ENCODE measurements around the gene RNF13.
"Not testable (repeated sequence)": the region's sequence is repeated elsewhere in the genome, so short reads cannot be mapped to it uniquely, and the experiment has no call there.

The RNF13 gene

GRCh38 chr3:149833241-149833640 lies 20.2 kb downstream of the RNF13 start:
- Histone ChIP-seq H3K36me3 (ENCODE audit: control insufficient read depth in 1 of 2, insufficient read depth in 2 of 2, low read length in 2 of 2) (peaks cover 0 to 3% of the 10 kb centered on the region in 2 donors), H3K4me1 (ENCODE audit: control insufficient read depth in 1 of 2, insufficient read depth in 2 of 2, low read length in 2 of 2) (no peaks in the 10 kb centered on the region), H3K27ac (ENCODE audit: low read depth, low read length) (no peak overlapping the region), H3K9ac (ENCODE audit: low read depth in 1 of 2, low read length in 2 of 2) (no peak overlapping the region), H3K9me3 (ENCODE audit: control insufficient read depth in 1 of 2, low read length in 2 of 2) (peaks cover 31 to 54% of the 10 kb centered on the region in 2 donors), H3K4me3 (ENCODE audit: low read depth in 1 of 2, low read length in 2 of 2) (no peak overlapping the region), H3K27me3 (ENCODE audit: control insufficient read depth in 1 of 2, insufficient read depth in 2 of 2, low read length in 2 of 2) (no peaks in the 10 kb centered on the region)

- H3K27ac ChIP-seq (ENCODE audit: low read depth, low read length); H3K4me1 ChIP-seq (ENCODE audit: control insufficient read depth in 1 of 2, insufficient read depth in 2 of 2, low read length in 2 of 2); H3K36me3 ChIP-seq (ENCODE audit: control insufficient read depth in 1 of 2, insufficient read depth in 2 of 2, low read length in 2 of 2); H3K4me3 ChIP-seq (ENCODE audit: low read depth in 1 of 2, low read length in 2 of 2); H3K27me3 ChIP-seq (ENCODE audit: control insufficient read depth in 1 of 2, insufficient read depth in 2 of 2, low read length in 2 of 2); H3K9ac ChIP-seq (ENCODE audit: low read depth in 1 of 2, low read length in 2 of 2): not testable (repeated sequence)
- H3K9me3 ChIP-seq (ENCODE audit: control insufficient read depth in 1 of 2, low read length in 2 of 2): peaks cover 15 to 26% of the 10 kb centered on the region in 2 donors
Measured at GRCh38 chr3:149838491-149838890, 25.5 kb downstream of the RNF13 start.

GRCh38 chr3:149839469-149839868 lies 26.5 kb downstream of the RNF13 start:
- not testable (repeated sequence) for H3K9ac ChIP-seq (ENCODE audit: low read depth in 1 of 2, low read length in 2 of 2); H3K36me3 ChIP-seq (ENCODE audit: control insufficient read depth in 1 of 2, insufficient read depth in 2 of 2, low read length in 2 of 2); H3K4me3 ChIP-seq (ENCODE audit: low read depth in 1 of 2, low read length in 2 of 2); H3K4me1 ChIP-seq (ENCODE audit: control insufficient read depth in 1 of 2, insufficient read depth in 2 of 2, low read length in 2 of 2); H3K27ac ChIP-seq (ENCODE audit: low read depth, low read length); H3K27me3 ChIP-seq (ENCODE audit: control insufficient read depth in 1 of 2, insufficient read depth in 2 of 2, low read length in 2 of 2)
- peaks cover 12 to 18% of the 10 kb centered on the region in 2 donors for H3K9me3 ChIP-seq (ENCODE audit: control insufficient read depth in 1 of 2, low read length in 2 of 2)

GRCh38 chr3:149839896-149840295 lies 26.9 kb downstream of the RNF13 start:
- no peak overlapping the region for H3K9ac ChIP-seq (ENCODE audit: low read depth in 1 of 2, low read length in 2 of 2)
- H3K27ac ChIP-seq (ENCODE audit: low read depth, low read length): no peak overlapping the region
- no peak overlapping the region for H3K4me3 ChIP-seq (ENCODE audit: low read depth in 1 of 2, low read length in 2 of 2)
- no peaks in the 10 kb centered on the region for H3K36me3 ChIP-seq (ENCODE audit: control insufficient read depth in 1 of 2, insufficient read depth in 2 of 2, low read length in 2 of 2)
- H3K27me3 ChIP-seq (ENCODE audit: control insufficient read depth in 1 of 2, insufficient read depth in 2 of 2, low read length in 2 of 2): no peaks in the 10 kb centered on the region
- H3K9me3 ChIP-seq (ENCODE audit: control insufficient read depth in 1 of 2, low read length in 2 of 2): peaks cover 9 to 14% of the 10 kb centered on the region in 2 donors
- H3K4me1 ChIP-seq (ENCODE audit: control insufficient read depth in 1 of 2, insufficient read depth in 2 of 2, low read length in 2 of 2): peaks cover 0 to 9% of the 10 kb centered on the region in 2 donors

- peaks cover 7 to 16% of the 10 kb centered on the region in 2 donors for H3K36me3 ChIP-seq (ENCODE audit: control insufficient read depth in 1 of 2, insufficient read depth in 2 of 2, low read length in 2 of 2)
- H3K9me3 ChIP-seq (ENCODE audit: control insufficient read depth in 1 of 2, low read length in 2 of 2): peaks cover 0 to under 1% of the 10 kb centered on the region in 2 donors
- H3K27ac ChIP-seq (ENCODE audit: low read depth, low read length): no peak overlapping the region
- no peaks in the 10 kb centered on the region for H3K27me3 ChIP-seq (ENCODE audit: control insufficient read depth in 1 of 2, insufficient read depth in 2 of 2, low read length in 2 of 2)
- H3K9ac ChIP-seq (ENCODE audit: low read depth in 1 of 2, low read length in 2 of 2): no peak overlapping the region
- H3K4me3 ChIP-seq (ENCODE audit: low read depth in 1 of 2, low read length in 2 of 2): no peak overlapping the region
- peaks cover 0 to 9% of the 10 kb centered on the region in 2 donors for H3K4me1 ChIP-seq (ENCODE audit: control insufficient read depth in 1 of 2, insufficient read depth in 2 of 2, low read length in 2 of 2)
Measured at GRCh38 chr3:149843502-149843901, 30.5 kb downstream of the RNF13 start.

GRCh38 chr3:149844091-149844490 lies 31.1 kb downstream of the RNF13 start:
- H3K9ac ChIP-seq (ENCODE audit: low read depth in 1 of 2, low read length in 2 of 2): no peak overlapping the region
- H3K9me3 ChIP-seq (ENCODE audit: control insufficient read depth in 1 of 2, low read length in 2 of 2): no peaks in the 10 kb centered on the region
- no peak overlapping the region for H3K27ac ChIP-seq (ENCODE audit: low read depth, low read length)
- no peak overlapping the region for H3K4me3 ChIP-seq (ENCODE audit: low read depth in 1 of 2, low read length in 2 of 2)
- no peaks in the 10 kb centered on the region for H3K27me3 ChIP-seq (ENCODE audit: control insufficient read depth in 1 of 2, insufficient read depth in 2 of 2, low read length in 2 of 2)
- peaks cover 0 to 9% of the 10 kb centered on the region in 2 donors for H3K4me1 ChIP-seq (ENCODE audit: control insufficient read depth in 1 of 2, insufficient read depth in 2 of 2, low read length in 2 of 2)
- H3K36me3 ChIP-seq (ENCODE audit: control insufficient read depth in 1 of 2, insufficient read depth in 2 of 2, low read length in 2 of 2): peaks cover 7 to 16% of the 10 kb centered on the region in 2 donors

- H3K27ac ChIP-seq (ENCODE audit: low read depth, low read length): no peak overlapping the region
- H3K9me3 ChIP-seq (ENCODE audit: control insufficient read depth in 1 of 2, low read length in 2 of 2): no peaks in the 10 kb centered on the region
- H3K36me3 ChIP-seq (ENCODE audit: control insufficient read depth in 1 of 2, insufficient read depth in 2 of 2, low read length in 2 of 2): peaks cover 9 to 21% of the 10 kb centered on the region in 2 donors
- H3K27me3 ChIP-seq (ENCODE audit: control insufficient read depth in 1 of 2, insufficient read depth in 2 of 2, low read length in 2 of 2): no peaks in the 10 kb centered on the region
- H3K9ac ChIP-seq (ENCODE audit: low read depth in 1 of 2, low read length in 2 of 2): no peak overlapping the region
- peaks cover 0 to 9% of the 10 kb centered on the region in 2 donors for H3K4me1 ChIP-seq (ENCODE audit: control insufficient read depth in 1 of 2, insufficient read depth in 2 of 2, low read length in 2 of 2)
- H3K4me3 ChIP-seq (ENCODE audit: low read depth in 1 of 2, low read length in 2 of 2): no peak overlapping the region
Measured at GRCh38 chr3:149845570-149846244, 32.7 kb downstream of the RNF13 start.

GRCh38 chr3:149848238-149848637 lies 35.2 kb downstream of the RNF13 start:
- Histone ChIP-seq H3K27ac (ENCODE audit: low read depth, low read length) (no peak overlapping the region), H3K9ac (ENCODE audit: low read depth in 1 of 2, low read length in 2 of 2) (no peak overlapping the region), H3K4me1 (ENCODE audit: control insufficient read depth in 1 of 2, insufficient read depth in 2 of 2, low read length in 2 of 2) (peaks cover 0 to 8% of the 10 kb centered on the region in 2 donors), H3K36me3 (ENCODE audit: control insufficient read depth in 1 of 2, insufficient read depth in 2 of 2, low read length in 2 of 2) (peaks cover 14 to 28% of the 10 kb centered on the region in 2 donors), H3K27me3 (ENCODE audit: control insufficient read depth in 1 of 2, insufficient read depth in 2 of 2, low read length in 2 of 2) (no peaks in the 10 kb centered on the region), H3K9me3 (ENCODE audit: control insufficient read depth in 1 of 2, low read length in 2 of 2) (no peaks in the 10 kb centered on the region), H3K4me3 (ENCODE audit: low read depth in 1 of 2, low read length in 2 of 2) (no peak overlapping the region)

GRCh38 chr3:149848688-149849087 lies 35.7 kb downstream of the RNF13 start:
- Histone ChIP-seq H3K9me3 (ENCODE audit: control insufficient read depth in 1 of 2, low read length in 2 of 2) (no peaks in the 10 kb centered on the region), H3K36me3 (ENCODE audit: control insufficient read depth in 1 of 2, insufficient read depth in 2 of 2, low read length in 2 of 2) (peaks cover 14 to 28% of the 10 kb centered on the region in 2 donors), H3K4me1 (ENCODE audit: control insufficient read depth in 1 of 2, insufficient read depth in 2 of 2, low read length in 2 of 2) (peaks cover 0 to 3% of the 10 kb centered on the region in 2 donors), H3K9ac (ENCODE audit: low read depth in 1 of 2, low read length in 2 of 2) (no peak overlapping the region), H3K4me3 (ENCODE audit: low read depth in 1 of 2, low read length in 2 of 2) (no peak overlapping the region), H3K27ac (ENCODE audit: low read depth, low read length) (no peak overlapping the region), H3K27me3 (ENCODE audit: control insufficient read depth in 1 of 2, insufficient read depth in 2 of 2, low read length in 2 of 2) (no peaks in the 10 kb centered on the region)

- H3K27ac ChIP-seq (ENCODE audit: low read depth, low read length): no peak overlapping the region
- H3K36me3 ChIP-seq (ENCODE audit: control insufficient read depth in 1 of 2, insufficient read depth in 2 of 2, low read length in 2 of 2): peaks cover 19 to 37% of the 10 kb centered on the region in 2 donors
- H3K27me3 ChIP-seq (ENCODE audit: control insufficient read depth in 1 of 2, insufficient read depth in 2 of 2, low read length in 2 of 2): no peaks in the 10 kb centered on the region
- no peaks in the 10 kb centered on the region for H3K4me1 ChIP-seq (ENCODE audit: control insufficient read depth in 1 of 2, insufficient read depth in 2 of 2, low read length in 2 of 2)
- no peaks in the 10 kb centered on the region for H3K9me3 ChIP-seq (ENCODE audit: control insufficient read depth in 1 of 2, low read length in 2 of 2)
- no peak overlapping the region for H3K9ac ChIP-seq (ENCODE audit: low read depth in 1 of 2, low read length in 2 of 2)
- no peak overlapping the region for H3K4me3 ChIP-seq (ENCODE audit: low read depth in 1 of 2, low read length in 2 of 2)
Measured at GRCh38 chr3:149850787-149851584, 38.0 kb downstream of the RNF13 start.

All from duodenal mucosa (tissue), 2 donors.